ENCODE results near the gene CDH15. TPM values are rescaled to one million over a fixed set of nuclear protein-coding genes. Genes with fewer than 3 reads are reported as not detected.

The CDH15 gene
- total RNA-seq, 4 donors from 2014 or later: 48.5 to 60.8 (median 51.0) TPM

GRCh38 chr16:89150090-89150835 is 21.3 kb upstream of the CDH15 start:
- no peak for TF ChIP-seq POLR2A (IDR thresholded peaks at IDR 0.05)
- no peak for TF ChIP-seq CTCF (IDR thresholded peaks at IDR 0.05 in 4 of 5, conservative IDR thresholded peaks at IDR 0.05 in 1 of 5)
- in situ Hi-C loops (cut with MboI; ENCODE audit: low sequenced_read_pairs in 4 of 4) (no loop called here), intact Hi-C loops (cut with DNase I; ENCODE audit: low total_unique reads) (no loop called here)
- no peaks in the 10 kb centered on the region for H3K27me3 ChIP-seq
- H3K4me1 ChIP-seq: peaks cover 2 to 6% of the 10 kb centered on the region in 2 donors
- no peak overlapping the region for H3K4me3 ChIP-seq
- ATAC-seq (no peak), DNase-seq (no peak)
- no peaks in the 10 kb centered on the region for H3K9me3 ChIP-seq
- H3K36me3 ChIP-seq: peaks cover 0 to 53% of the 10 kb centered on the region in 2 donors
- H3K27ac ChIP-seq: no peak overlapping the region

- no peaks in the 10 kb centered on the region for H3K9me3 ChIP-seq
- in situ Hi-C loops (cut with MboI; ENCODE audit: low sequenced_read_pairs in 4 of 4): no loop called here
- no peaks in the 10 kb centered on the region for H3K27me3 ChIP-seq
- peaks cover 8 to 13% of the 10 kb centered on the region in 2 donors for H3K4me1 ChIP-seq
- H3K4me3 ChIP-seq: no peak overlapping the region
- peaks cover 0 to 46% of the 10 kb centered on the region in 2 donors for H3K36me3 ChIP-seq
- TF ChIP-seq POLR2A (IDR thresholded peaks at IDR 0.05) (no peak), CTCF (IDR thresholded peaks at IDR 0.05 in 4 of 5, conservative IDR thresholded peaks at IDR 0.05 in 1 of 5) (no peak)
- intact Hi-C loops (cut with DNase I; ENCODE audit: low total_unique reads): no loop called here
- no peak overlapping the region for H3K27ac ChIP-seq
- ATAC-seq: no peak
- DNase-seq: no peak
These were observed 20.6 kb upstream of the CDH15 start for GRCh38 chr16:89150981-89151380.

- in situ Hi-C loops (cut with MboI; ENCODE audit: low sequenced_read_pairs in 4 of 4) (no loop called here), intact Hi-C loops (cut with DNase I; ENCODE audit: low total_unique reads) (no loop called here)
- H3K4me1 ChIP-seq: peaks cover 18 to 23% of the 10 kb centered on the region in 2 donors
- H3K27ac ChIP-seq: no peak overlapping the region
- peaks cover 0 to 38% of the 10 kb centered on the region in 2 donors for H3K36me3 ChIP-seq
- ATAC-seq (no peak), DNase-seq (no peak)
- no peaks in the 10 kb centered on the region for H3K9me3 ChIP-seq
- TF ChIP-seq POLR2A (IDR thresholded peaks at IDR 0.05) (no peak), CTCF (IDR thresholded peaks at IDR 0.05 in 4 of 5, conservative IDR thresholded peaks at IDR 0.05 in 1 of 5) (no peak)
- no peak overlapping the region for H3K4me3 ChIP-seq
- no peaks in the 10 kb centered on the region for H3K27me3 ChIP-seq
These were observed 18.5 kb upstream of the CDH15 start for GRCh38 chr16:89152831-89153700.

GRCh38 chr16:89153848-89154271 is 17.7 kb upstream of the CDH15 start:
- Histone ChIP-seq H3K4me1 (peaks cover 18 to 23% of the 10 kb centered on the region in 2 donors), H3K4me3 (no peak overlapping the region), H3K9me3 (no peaks in the 10 kb centered on the region), H3K27ac (no peak overlapping the region), H3K27me3 (no peaks in the 10 kb centered on the region), H3K36me3 (peaks cover 0 to 31% of the 10 kb centered on the region in 2 donors)
- DNase-seq (no peak), ATAC-seq (no peak)
- TF ChIP-seq POLR2A (IDR thresholded peaks at IDR 0.05) (no peak), CTCF (IDR thresholded peaks at IDR 0.05 in 4 of 5, conservative IDR thresholded peaks at IDR 0.05 in 1 of 5) (no peak)
- intact Hi-C loops (cut with DNase I; ENCODE audit: low total_unique reads): no loop called here
- in situ Hi-C loops (cut with MboI; ENCODE audit: low sequenced_read_pairs in 4 of 4): no loop called here

Measured in gastrocnemius medialis (tissue), 4 donors.